Measurements from ENCODE around the gene MTR. TPM values are rescaled to one million over a fixed set of nuclear protein-coding genes. Genes with fewer than 3 reads are reported as not detected.

The MTR gene
- total RNA-seq (100 to 1,000 TPM in 1 of 10 donors, 10 to 100 TPM in 9; 39.4 to 100 (median 71.6) TPM), polyA plus RNA-seq (10 to 100 TPM in 1 of 2 donors, 1 to 10 TPM in 1; 5.2 to 13.0 TPM)
- long read RNA-seq, donor 1, full-length matches to known transcripts = 3 of 41 reads
- long read RNA-seq, donor 1, partial matches to known transcripts = 17 of 41 reads
- long read RNA-seq, donor 1, other reads (novel, unspliced or antisense) = 21 of 41 reads
- long read RNA-seq, donor 2, full-length matches to known transcripts = 11 of 82 reads
- long read RNA-seq, donor 2, partial matches to known transcripts = 18 of 82 reads
- long read RNA-seq, donor 2, other reads (novel, unspliced or antisense) = 53 of 82 reads
- long read RNA-seq, donor 3, full-length matches to known transcripts = 15 of 153 reads
- long read RNA-seq, donor 3, partial matches to known transcripts = 92 of 153 reads
- long read RNA-seq, donor 3, other reads (novel, unspliced or antisense) = 46 of 153 reads

- intact Hi-C loops (cut with DNase I) = loop anchor here in 6 of 10 donors (10.0 kb wide), 3 partner anchors 70 to 510 kb away; partner anchors contain the start of genes HEATR1 (in 5 of the 6) and ERO1B (in 3 of the 6)
These were observed at the start of gene MTR for GRCh38 chr1:236795035-236795756. TSS of gene MTR (plus strand) at chr1:236795292. CDS start at chr1:236795704, 412 bp downstream.

GRCh38 chr1:236746785-236747184 lies 48.3 kb upstream of the MTR start:
- no peak overlapping the region for H3K4me3 ChIP-seq
- DNase-seq (peak in 1 of 2 donors; percentile 58), ATAC-seq (peak; percentile 71 to 91 (median 81))
- H3K27me3 ChIP-seq = no peaks in the 10 kb centered on the region
- H3K36me3 ChIP-seq = peaks cover 0 to 86% (median 14%) of the 10 kb centered on the region in 9 donors
- H3K4me1 ChIP-seq = peaks cover 6 to 69% (median 18%) of the 10 kb centered on the region in 9 donors
- no peaks in the 10 kb centered on the region for H3K9me3 ChIP-seq
- intact Hi-C loops (cut with DNase I) = loop anchor here in 1 of 10 donors (5.0 kb wide), 1 partner anchor 59 kb away; the partner anchor contains the start of gene ACTN2
- TF ChIP-seq CTCF (IDR thresholded peaks at IDR 0.05) = no peak
- peak overlapping the region; percentile 24 to 90 (median 77) for H3K27ac ChIP-seq
- 60 to 62% methylated on average over 5 of the region's 5 CpGs for WGBS, 2 donors

More at GRCh38 chr1:236795035-236795756, at the start of gene MTR:
- ATAC-seq (peak; percentile 98 to 99 (median 99)), DNase-seq (peak; percentile 97 to 99)
- peaks cover 0 to 45% (median 35%) of the 10 kb centered on the region in 9 donors for H3K4me1 ChIP-seq
- peaks cover 0 to 5% (median 0%) of the 10 kb centered on the region in 7 donors for H3K27me3 ChIP-seq
- no peaks in the 10 kb centered on the region for H3K9me3 ChIP-seq
- WGBS, 2 donors = 0% methylated on average over 65 to 67 of the region's 67 CpGs
- H3K4me3 ChIP-seq = peak within 1 kb of the TSS; percentile 65 to 98 (median 89)
- no peak for TF ChIP-seq CTCF (IDR thresholded peaks at IDR 0.05)
- peaks cover 0 to 5% (median 0%) of the 10 kb centered on the region in 9 donors for H3K36me3 ChIP-seq
- H3K27ac ChIP-seq = peak within 1 kb of the TSS; percentile 85 to 97 (median 94)

GRCh38 chr1:236747311-236747985 lies 47.6 kb upstream of the MTR start:
- H3K27ac ChIP-seq = peak overlapping the region; percentile 69 to 90 (median 77)
- H3K27me3 ChIP-seq = no peaks in the 10 kb centered on the region
- DNase-seq (no peak), ATAC-seq (peak; percentile 25 to 64 (median 42))
- intact Hi-C loops (cut with DNase I) = loop anchor here in 1 of 10 donors (5.0 kb wide), 1 partner anchor 60 kb away; the partner anchor contains the start of gene ACTN2
- no peak overlapping the region for H3K4me3 ChIP-seq
- H3K4me1 ChIP-seq = peaks cover 6 to 69% (median 20%) of the 10 kb centered on the region in 9 donors
- H3K9me3 ChIP-seq = no peaks in the 10 kb centered on the region
- peaks cover 0 to 85% (median 14%) of the 10 kb centered on the region in 9 donors for H3K36me3 ChIP-seq
- 47 to 65% methylated on average over 6 of the region's 6 CpGs for WGBS, 2 donors
- no peak for TF ChIP-seq CTCF (IDR thresholded peaks at IDR 0.05)

Measured in heart right ventricle (tissue), 16 donors.